Muscle layer of duodenum (tissue), 2 donors: ENCODE data around the gene ARSA.
A peak's percentile ranks its signal among the peaks of the same experiment; 100 is the strongest.
"Not testable (repeated sequence)": the region's sequence is repeated elsewhere in the genome, so short reads cannot be mapped to it uniquely, and the experiment has no call there.

ENCODE experiments used
- H3K27ac ChIP-seq: one replicate; pipeline ENCODE4 v1.7.0; 2013; ENCODE audit warnings: mild to moderate bottlenecking, low read length
- H3K27me3 ChIP-seq: one replicate; pipeline ENCODE4 v1.7.0; 2013; ENCODE audit warnings: low read depth, mild to moderate bottlenecking, control low read depth, low read length
- H3K36me3 ChIP-seq, 2 donors: one replicate each; pipeline ENCODE4 v1.7.0; 2013; ENCODE audit warnings: low read length in 2 of 2, control low read depth in 1 of 2, mild to moderate bottlenecking in 1 of 2; ENCODE audit not compliant: insufficient read depth in 2 of 2, control insufficient read depth in 1 of 2
- H3K4me1 ChIP-seq, 2 donors: one replicate each; pipeline ENCODE4 v1.7.0; 2013; ENCODE audit warnings: low read length in 2 of 2, mild to moderate bottlenecking in 2 of 2, control low read depth in 1 of 2, moderate library complexity in 1 of 2; ENCODE audit not compliant: insufficient read depth in 2 of 2, control insufficient read depth in 1 of 2
- H3K4me3 ChIP-seq, 2 donors: one replicate each; pipeline ENCODE4 v1.7.0; 2013; ENCODE audit warnings: low read length in 2 of 2, low read depth in 1 of 2, mild to moderate bottlenecking in 1 of 2
- H3K9me3 ChIP-seq, 2 donors: one replicate each; pipeline ENCODE4 v1.7.0; 2013; ENCODE audit warnings: low read length in 2 of 2, control low read depth in 1 of 2, mild to moderate bottlenecking in 1 of 2; ENCODE audit not compliant: control insufficient read depth in 1 of 2
- donor health status: healthy.

Gene ARSA

GRCh38 chr22:50613291-50613981, 14.5 kb downstream of the ARSA start:
- H3K27ac ChIP-seq: peak overlapping the region; percentile 39
- H3K4me1 ChIP-seq: no peaks in the 10 kb centered on the region
- H3K27me3 ChIP-seq: no peaks in the 10 kb centered on the region
- no peaks in the 10 kb centered on the region for H3K36me3 ChIP-seq
- H3K4me3 ChIP-seq: no peak overlapping the region
- no peaks in the 10 kb centered on the region for H3K9me3 ChIP-seq

- Histone ChIP-seq H3K36me3 (no peaks in the 10 kb centered on the region), H3K4me3 (no peak overlapping the region), H3K9me3 (no peaks in the 10 kb centered on the region), H3K27ac (no peak overlapping the region), H3K4me1 (no peaks in the 10 kb centered on the region), H3K27me3 (no peaks in the 10 kb centered on the region)
Observed at GRCh38 chr22:50612528-50613221, 15.3 kb downstream of the ARSA start.

- no peaks in the 10 kb centered on the region for H3K4me1 ChIP-seq
- no peaks in the 10 kb centered on the region for H3K27me3 ChIP-seq
- H3K27ac ChIP-seq: no peak overlapping the region
- H3K4me3 ChIP-seq: no peak overlapping the region
- H3K9me3 ChIP-seq: no peaks in the 10 kb centered on the region
- H3K36me3 ChIP-seq: no peaks in the 10 kb centered on the region
Observed at GRCh38 chr22:50612168-50612527, 15.8 kb downstream of the ARSA start.

- H3K36me3 ChIP-seq: no peaks in the 10 kb centered on the region
- no peaks in the 10 kb centered on the region for H3K4me1 ChIP-seq
- H3K4me3 ChIP-seq: no peak overlapping the region
- no peak overlapping the region for H3K27ac ChIP-seq
- no peaks in the 10 kb centered on the region for H3K9me3 ChIP-seq
- no peaks in the 10 kb centered on the region for H3K27me3 ChIP-seq
Observed at GRCh38 chr22:50611341-50612060, 16.5 kb downstream of the ARSA start.

- no peaks in the 10 kb centered on the region for H3K4me1 ChIP-seq
- no peaks in the 10 kb centered on the region for H3K9me3 ChIP-seq
- no peak overlapping the region for H3K27ac ChIP-seq
- H3K4me3 ChIP-seq: no peak overlapping the region
- no peaks in the 10 kb centered on the region for H3K36me3 ChIP-seq
- no peaks in the 10 kb centered on the region for H3K27me3 ChIP-seq
Observed at GRCh38 chr22:50610581-50610980, 17.4 kb downstream of the ARSA start.

- no peaks in the 10 kb centered on the region for H3K36me3 ChIP-seq
- H3K27ac ChIP-seq: no peak overlapping the region
- no peak overlapping the region for H3K4me3 ChIP-seq
- H3K9me3 ChIP-seq: no peaks in the 10 kb centered on the region
- H3K27me3 ChIP-seq: no peaks in the 10 kb centered on the region
- no peaks in the 10 kb centered on the region for H3K4me1 ChIP-seq
Observed at GRCh38 chr22:50610041-50610451, 17.9 kb downstream of the ARSA start.

GRCh38 chr22:50609599-50609998, 18.4 kb downstream of the ARSA start:
- Histone ChIP-seq H3K4me1 (no peaks in the 10 kb centered on the region), H3K9me3 (no peaks in the 10 kb centered on the region), H3K27me3 (no peaks in the 10 kb centered on the region), H3K4me3 (no peak overlapping the region), H3K27ac (no peak overlapping the region), H3K36me3 (no peaks in the 10 kb centered on the region)

- H3K4me3 ChIP-seq: no peak overlapping the region
- no peak overlapping the region for H3K27ac ChIP-seq
- no peaks in the 10 kb centered on the region for H3K27me3 ChIP-seq
- no peaks in the 10 kb centered on the region for H3K4me1 ChIP-seq
- no peaks in the 10 kb centered on the region for H3K36me3 ChIP-seq
- H3K9me3 ChIP-seq: no peaks in the 10 kb centered on the region
Observed at GRCh38 chr22:50608996-50609395, 19.0 kb downstream of the ARSA start.

GRCh38 chr22:50608058-50608840, 19.7 kb downstream of the ARSA start:
- H3K9me3 ChIP-seq, H3K4me1 ChIP-seq, H3K27ac ChIP-seq, H3K4me3 ChIP-seq, H3K27me3 ChIP-seq, H3K36me3 ChIP-seq: not testable (repeated sequence)

GRCh38 chr22:50607659-50608020, 20.3 kb downstream of the ARSA start:
- Histone ChIP-seq H3K4me3 (no peak overlapping the region), H3K9me3 (no peaks in the 10 kb centered on the region), H3K36me3 (no peaks in the 10 kb centered on the region), H3K27ac (no peak overlapping the region), H3K4me1 (no peaks in the 10 kb centered on the region), H3K27me3 (peaks cover 9% of the 10 kb centered on the region)
